Epithelial cell of umbilical artery (primary cell): ENCODE results near the gene GPR183. TPM values are rescaled to one million over a fixed set of nuclear protein-coding genes. Genes with fewer than 3 reads are reported as not detected.

Experiments used
- total RNA-seq: library from RNA; depleted of rRNA; stranded (reverse); fragments of >200 nt; gene quantifications from 2 replicates; pipeline ENCODE4 v1.2.3, GENCODE V29; 2014

GPR183 gene
- total RNA-seq = not detected in 2 replicates

DNA sequence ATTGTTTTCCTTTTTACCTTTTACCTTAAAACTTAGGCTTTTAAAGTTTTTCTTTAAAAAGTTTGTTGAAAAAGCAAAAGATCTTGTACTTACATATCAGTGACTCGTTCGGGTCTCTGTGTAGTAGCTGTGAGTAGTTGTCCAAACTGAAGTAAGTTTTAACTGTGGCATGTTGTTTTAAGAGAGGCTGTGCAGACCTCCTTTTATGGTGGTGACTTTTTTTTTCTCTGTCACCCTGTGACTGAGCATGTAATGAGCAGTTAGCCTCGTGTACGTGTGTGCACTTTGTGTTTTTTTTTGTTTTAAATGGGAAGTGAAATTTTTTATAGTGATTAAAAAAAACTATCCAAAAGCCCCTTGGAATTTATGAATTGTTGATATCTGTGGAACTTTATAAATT lies at the start of gene GPR183:
GPR183 (minus strand) TSS at position 153 of the 400 bp plus-strand sequence. CDS start 11,254 bp downstream, outside the sequence.

DNA sequence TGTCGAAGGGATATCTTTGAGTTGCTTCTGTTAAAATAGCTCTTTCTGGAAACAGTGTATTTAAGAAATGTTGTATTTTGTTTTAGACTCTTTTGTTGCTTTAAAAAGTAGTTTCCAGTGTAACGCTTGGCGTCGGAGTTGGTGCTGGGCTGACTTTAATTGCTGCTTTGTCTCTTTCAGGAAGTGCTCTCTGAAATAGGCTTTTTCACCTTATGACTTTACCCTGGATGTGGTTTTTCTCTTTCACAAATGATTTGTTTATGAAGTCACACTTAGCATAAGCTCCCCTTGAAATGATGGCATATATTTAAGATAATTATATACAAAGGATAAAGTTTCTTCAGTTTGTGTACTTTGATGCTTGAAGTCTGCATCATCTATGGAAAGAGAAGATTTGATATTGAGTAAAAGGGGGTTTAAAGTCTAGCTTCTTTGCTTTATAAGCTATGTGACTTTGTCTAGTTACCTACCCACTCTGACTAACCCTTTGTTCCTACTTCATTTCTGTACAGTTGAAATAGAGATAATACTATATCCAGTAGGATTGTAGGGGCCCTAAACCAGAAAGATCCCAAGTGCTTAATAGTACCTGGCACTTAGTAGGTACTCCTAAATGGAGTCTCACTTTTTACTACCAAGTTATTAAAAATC lies 48.9 kb downstream of the GPR183 start, which contains the start of gene GPR18:
GPR18 (minus strand) TSS at position 170 of the 651 bp plus-strand sequence. CDS start 2,507 bp downstream, outside the sequence.

Other genes starting within 250 kb of the GPR183 start
- gene UBAC2, start 106.5 kb downstream of the GPR183 start, total RNA-seq = 34.4 and 40.6 TPM in 2 replicates
- gene GPR18, start 49.0 kb downstream of the GPR183 start, total RNA-seq = not detected in 2 replicates
- gene TM9SF2, start 194.1 kb upstream of the GPR183 start, total RNA-seq = 109 and 148 TPM in 2 replicates